Tibial nerve (tissue), 4 donors: ENCODE results near the gene ARID3C.

Experiments used
- CTCF ChIP-seq, 5 experiments: fragments of 200-600 bp in 3 of 5; fragments of 450-650 bp in 2 of 5; sonication (generic) in 3 of 5; IDR thresholded peaks; one replicate each; pipeline ENCODE4 v1.5.1; 2016 to 2019; ENCODE audit warnings: antibody characterized with exemption in 5 of 5, mild to moderate bottlenecking in 3 of 5, moderate library complexity in 2 of 5
- EP300 ChIP-seq, 2 donors: sonication (generic); formaldehyde crosslinking; IDR thresholded peaks; one replicate each; pipeline ENCODE4 v1.6.1; 2017; ENCODE audit warnings: antibody characterized with exemption in 2 of 2, mild to moderate bottlenecking in 1 of 2
- POLR2A ChIP-seq, 2 donors: fragments of 450-650 bp; IDR thresholded peaks; one replicate each; pipeline ENCODE4 v1.6.1; 2017; ENCODE audit warnings: antibody characterized with exemption in 2 of 2, mild to moderate bottlenecking in 2 of 2, moderate library complexity in 2 of 2

- TF ChIP-seq CTCF (IDR thresholded peaks at IDR 0.05), result no peak
- TF ChIP-seq POLR2A (IDR thresholded peaks at IDR 0.05), result peak; percentile 57 to 88
- TF ChIP-seq EP300 (IDR thresholded peaks at IDR 0.05), result peak in 1 of 2 donors; percentile 96
Observed at GRCh38 chr9:34611811-34612787, 16.8 kb downstream of the ARID3C start, which contains the start of gene RPP25L.
